Activated T-helper 1 cell treated with anti-CD3 and anti-CD28 coated beads, Interleukin-12 subunit alpha, Interleukin-12 subunit beta, Interleukin-2, Interleukin-4 antibody, amounts not matched to agents 30 ng/mL and 10 ng/mL and 1 ng/mL, durations not matched to agents 14 hours and 24 hours and 36 hours (primary cell): ENCODE results near the gene DSG1. TPM values are rescaled to one million over a fixed set of nuclear protein-coding genes. Genes with fewer than 3 reads are reported as not detected.

Experiments used
- DNase-seq: peaks from one replicate; pipeline ENCODE4 v3.0.0; 2021; ENCODE audit warnings: low spot score
- H3K27ac Mint-ChIP-seq: one replicate; pipeline ENCODE4 v1.8.0; 2021; ENCODE audit warnings: mild to moderate bottlenecking, mixed read lengths
- H3K27me3 Mint-ChIP-seq: one replicate; pipeline ENCODE4 v1.8.0; 2022; ENCODE audit warnings: mild to moderate bottlenecking, moderate library complexity, mixed read lengths; ENCODE audit not compliant: insufficient read depth
- H3K36me3 Mint-ChIP-seq: one replicate; pipeline ENCODE4 v1.8.0; 2021; ENCODE audit warnings: low read depth, mixed read lengths
- H3K4me1 Mint-ChIP-seq: one replicate; pipeline ENCODE4 v1.8.0; 2021; ENCODE audit warnings: low read depth, mixed read lengths
- H3K4me3 Mint-ChIP-seq: one replicate; pipeline ENCODE4 v1.8.0; 2021; ENCODE audit warnings: mild to moderate bottlenecking, moderate library complexity, mixed read lengths
- H3K9me3 Mint-ChIP-seq: one replicate; pipeline ENCODE4 v1.8.0; 2021; ENCODE audit warnings: mixed read lengths
- intact Hi-C: fragments of 100-400 bp; cut with micrococcal nuclease; formaldehyde crosslinking; loops from one replicate; pipeline ENCODE4 v1.15.1; 2024
- total RNA-seq: library from RNA; stranded (reverse); gene quantifications from 2 replicates; pipeline ENCODE4 v1.2.3, GENCODE V29; 2022

The DSG1 gene
- total RNA-seq, 1 donor from 2014 or later, result not detected

DNA sequence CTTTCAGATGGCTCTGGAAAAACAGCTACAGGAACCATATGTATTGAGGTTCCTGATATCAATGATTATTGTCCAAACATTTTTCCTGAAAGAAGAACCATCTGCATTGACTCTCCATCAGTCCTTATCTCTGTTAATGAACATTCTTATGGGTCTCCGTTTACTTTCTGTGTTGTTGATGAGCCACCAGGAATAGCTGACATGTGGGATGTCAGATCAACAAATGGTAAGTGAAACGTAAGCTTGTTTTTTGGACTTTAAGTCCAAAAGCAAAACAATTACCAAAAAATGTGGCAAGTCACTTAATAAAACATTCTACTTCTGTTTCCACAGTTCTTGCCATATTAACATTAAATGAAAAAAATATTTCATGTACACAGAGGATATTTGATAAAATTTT lies 85.4 kb downstream of the DSG1 start:
- no peaks in the 10 kb centered on the region for H3K9me3 Mint-ChIP-seq
- no peaks in the 10 kb centered on the region for H3K36me3 Mint-ChIP-seq
- intact Hi-C loops, result no loop called here
- no peaks in the 10 kb centered on the region for H3K4me1 Mint-ChIP-seq
- no peak overlapping the region for H3K27ac Mint-ChIP-seq
- no peak for DNase-seq
- H3K27me3 Mint-ChIP-seq, result peaks cover 2% of the 10 kb centered on the region
- H3K4me3 Mint-ChIP-seq, result no peak overlapping the region

Other genes starting within 250 kb of the DSG1 start
- not detected in 2 replicates for gene DSC2, start 215.7 kb upstream of the DSG1 start, total RNA-seq
- gene DSC1, start 155.3 kb upstream of the DSG1 start, total RNA-seq, result not detected in 2 replicates
- gene DSG4, start 58.6 kb downstream of the DSG1 start, total RNA-seq, result not detected in 2 replicates
- gene DSG3, start 129.6 kb downstream of the DSG1 start, total RNA-seq, result not detected in 2 replicates
- 0.18 and 0.42 TPM in 2 replicates for gene DSG2, start 180.0 kb downstream of the DSG1 start, total RNA-seq